Epidermal melanocyte (primary cell): Measurements from ENCODE around the gene TEX2.
"Not testable (repeated sequence)": the region's sequence is repeated elsewhere in the genome, so short reads cannot be mapped to it uniquely, and the experiment has no call there.

ENCODE experiments used
- DNase-seq: peaks from one replicate; pipeline ENCODE4 v3.0.0; 2011; ENCODE audit warnings: low spot score; ENCODE audit not compliant: insufficient read length

Gene TEX2

DNA sequence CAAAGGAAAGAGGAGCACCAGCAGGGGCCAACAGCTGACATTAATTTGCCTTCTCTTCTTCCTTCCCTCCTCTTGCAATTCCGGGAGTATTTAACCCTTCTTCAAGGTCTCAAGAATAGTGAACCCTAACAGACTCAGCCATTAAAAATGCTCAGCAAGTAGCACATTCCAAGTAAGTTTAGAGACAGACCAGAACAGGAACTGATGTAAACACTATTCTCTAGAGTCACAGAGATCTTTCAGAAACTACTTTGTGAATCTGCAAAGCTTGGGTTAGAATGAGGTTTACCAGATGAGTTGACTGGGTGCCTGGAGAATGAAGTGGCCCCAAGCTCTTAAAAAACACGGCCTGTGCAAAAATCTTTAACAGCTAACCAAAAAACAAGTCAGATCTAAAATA is 50.9 kb downstream of the TEX2 start:
- DNase-seq, result no peak

DNA sequence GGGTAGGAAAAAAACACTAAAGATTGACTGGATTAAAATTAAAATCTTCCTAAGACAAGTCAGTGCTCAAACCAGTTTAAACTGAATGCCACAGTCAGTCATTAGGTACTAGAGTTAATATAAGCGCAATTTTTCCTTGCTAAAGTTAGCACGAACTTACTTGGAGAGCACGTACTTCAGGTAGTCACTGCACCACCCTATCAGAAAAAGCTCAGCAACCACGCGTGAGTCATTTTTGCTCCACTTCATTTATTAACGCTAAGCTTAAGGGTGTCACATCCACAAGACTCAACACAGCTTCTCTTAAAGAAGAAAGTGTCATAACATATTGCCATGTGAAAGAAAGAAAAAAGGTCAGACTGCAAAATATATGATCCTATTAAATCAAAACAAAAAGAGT is 53.1 kb downstream of the TEX2 start:
- DNase-seq, result no peak

DNA sequence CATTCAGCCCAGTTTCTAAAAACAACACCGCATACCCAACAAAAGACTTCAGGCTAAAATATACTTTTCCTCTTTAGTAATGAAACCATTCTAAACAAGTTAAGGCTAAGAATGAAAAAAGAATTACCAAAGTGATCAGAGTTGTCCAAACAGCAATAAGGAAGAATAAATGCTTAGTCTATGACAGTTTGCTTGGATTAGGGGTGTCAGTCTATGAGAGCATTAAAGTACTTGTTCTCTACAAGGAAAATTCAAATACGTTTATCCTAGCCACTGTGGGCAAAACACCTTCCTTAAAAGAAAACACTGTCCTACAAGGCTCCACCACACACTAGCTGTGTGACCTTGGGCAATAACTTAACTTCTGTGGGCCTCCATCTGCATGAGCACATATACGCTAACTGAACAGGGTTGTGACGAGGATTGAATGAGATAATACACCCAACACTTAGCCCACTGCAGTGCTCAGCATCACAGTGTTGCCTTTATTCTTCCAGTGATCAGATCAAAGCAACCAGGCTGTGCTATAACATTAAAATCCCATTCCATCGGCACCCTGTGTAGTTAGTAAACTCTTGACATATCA is 53.6 kb downstream of the TEX2 start:
- no peak for DNase-seq

DNA sequence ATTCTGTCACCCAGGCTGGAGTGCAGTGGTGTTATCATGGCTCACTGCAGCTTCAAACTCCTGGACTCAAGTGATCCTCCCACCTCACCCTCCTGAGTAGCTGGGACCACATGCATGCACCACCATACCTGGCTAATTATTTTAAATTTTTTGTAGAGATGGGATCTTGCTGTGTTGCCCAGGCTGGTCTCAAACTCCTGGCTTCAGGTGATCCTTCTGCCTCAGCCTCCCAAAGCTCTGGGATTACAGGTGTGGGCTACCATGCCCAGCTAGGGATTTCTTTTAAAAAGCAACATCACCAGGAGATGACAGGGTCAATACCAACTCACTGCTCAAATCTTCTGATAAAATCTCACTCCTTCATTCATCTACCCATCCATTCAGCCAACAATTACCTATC is 54.4 kb downstream of the TEX2 start:
- not testable (repeated sequence) for DNase-seq

DNA sequence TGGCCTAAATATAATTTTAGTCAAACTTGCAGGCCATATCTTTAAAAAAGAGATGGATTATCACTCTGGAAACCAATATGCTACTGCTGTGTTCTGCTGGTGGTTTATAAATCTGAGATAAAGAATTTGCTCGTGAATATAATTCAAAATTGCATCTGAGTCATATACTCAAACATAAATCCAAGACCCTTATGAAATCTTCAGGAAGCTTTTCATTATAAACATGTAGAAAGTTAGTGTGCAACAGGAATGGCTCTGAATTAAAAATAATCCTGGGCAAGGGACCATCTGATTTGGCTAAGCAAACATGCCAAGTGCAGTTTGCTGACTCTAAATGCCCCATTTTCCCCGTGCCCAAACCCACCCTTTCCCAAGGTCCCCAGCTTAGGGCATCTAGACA is 57.3 kb downstream of the TEX2 start:
- no peak for DNase-seq

DNA sequence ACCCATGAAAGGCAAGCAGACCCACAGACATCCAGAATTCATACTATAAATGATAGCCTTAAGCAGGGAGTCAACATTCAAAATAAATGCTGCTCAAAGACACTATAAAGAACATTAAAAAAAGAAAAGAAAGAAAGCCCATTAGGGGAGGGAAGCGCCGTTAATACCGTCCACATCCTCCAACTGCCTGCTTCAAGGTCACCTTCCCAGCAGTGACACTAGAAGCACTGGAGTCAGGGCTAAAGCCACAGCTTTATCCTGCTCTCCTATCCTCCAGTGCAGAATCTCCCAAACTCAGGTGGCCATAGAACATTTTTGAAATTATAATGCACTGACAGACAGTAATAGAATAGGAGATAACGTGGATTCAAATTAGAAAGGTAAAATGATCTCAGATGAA is 59.4 kb downstream of the TEX2 start:
- DNase-seq, result no peak

DNA sequence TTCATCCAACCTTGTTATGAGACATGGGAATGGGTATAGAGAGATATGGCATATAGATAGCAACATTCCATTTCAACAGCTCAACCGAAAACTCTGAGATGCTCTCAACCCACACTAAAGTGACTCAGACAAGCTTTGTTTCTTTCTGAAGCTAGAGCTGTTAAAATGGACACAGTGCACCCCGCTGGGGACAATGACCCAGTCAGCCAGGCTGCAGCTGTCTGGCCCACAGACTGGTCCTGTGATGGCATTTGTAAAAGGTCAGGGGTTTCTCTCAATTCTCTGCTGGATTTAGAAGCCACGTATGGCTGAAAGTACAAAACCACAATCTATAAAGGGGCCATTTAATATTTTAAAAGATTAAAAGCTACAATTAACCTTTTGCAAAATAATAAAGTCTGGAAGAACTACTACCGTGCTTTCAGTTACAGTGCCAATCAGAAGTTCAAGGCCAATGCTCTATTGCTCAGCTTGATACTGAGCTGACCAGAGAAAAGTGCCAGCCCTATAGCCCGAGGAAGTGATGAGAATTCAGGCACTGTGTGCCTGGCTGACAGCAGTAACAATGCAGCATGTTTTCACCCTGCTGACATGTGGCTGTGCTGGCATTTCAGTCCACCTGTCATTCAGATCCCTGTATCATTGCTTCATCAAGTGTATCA is 60.2 kb downstream of the TEX2 start:
- no peak for DNase-seq

DNA sequence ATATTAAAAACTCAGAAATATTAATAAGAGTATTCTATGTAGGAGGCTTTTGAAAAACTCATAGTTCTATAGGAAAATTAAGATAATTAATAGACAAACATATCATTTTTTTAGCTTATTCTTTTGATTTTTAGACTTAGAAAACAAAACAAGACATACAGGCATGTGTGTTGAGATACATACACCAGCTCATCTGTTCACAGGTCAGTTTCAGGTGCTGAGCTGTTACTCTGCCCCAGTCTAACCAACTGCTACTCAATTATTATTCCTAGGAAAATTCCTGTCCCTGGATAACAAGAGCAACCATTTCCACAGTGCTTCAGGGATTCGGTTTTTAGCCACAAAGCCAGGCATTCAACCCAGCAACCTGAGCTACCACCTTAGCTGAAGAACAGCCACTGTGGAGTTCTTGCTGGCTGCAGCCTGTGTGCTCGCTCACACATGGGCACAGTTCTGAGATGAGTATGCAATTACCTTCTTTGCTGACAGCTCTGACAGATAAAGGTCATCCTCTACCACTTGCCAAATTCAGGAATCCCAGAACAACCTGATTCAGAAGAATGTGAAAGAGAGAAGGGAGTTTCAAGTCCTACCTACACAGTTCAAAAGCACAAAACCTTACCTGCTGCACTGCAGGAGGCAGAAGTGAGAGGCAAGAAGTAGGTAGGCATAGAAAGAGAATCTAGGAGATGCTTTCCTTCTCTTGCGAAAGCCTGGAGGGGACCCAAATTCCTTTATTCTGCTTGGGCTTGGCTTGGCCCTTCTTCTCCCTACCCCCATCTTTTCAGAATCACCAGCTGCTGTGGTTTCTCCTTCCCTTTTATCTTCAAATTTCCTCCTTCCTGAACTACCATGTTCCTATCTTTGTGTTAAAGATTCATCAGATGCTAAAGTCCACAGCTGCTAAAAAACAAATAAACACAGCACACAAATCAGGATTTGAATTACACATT is 62.7 kb downstream of the TEX2 start:
- no peak for DNase-seq

DNA sequence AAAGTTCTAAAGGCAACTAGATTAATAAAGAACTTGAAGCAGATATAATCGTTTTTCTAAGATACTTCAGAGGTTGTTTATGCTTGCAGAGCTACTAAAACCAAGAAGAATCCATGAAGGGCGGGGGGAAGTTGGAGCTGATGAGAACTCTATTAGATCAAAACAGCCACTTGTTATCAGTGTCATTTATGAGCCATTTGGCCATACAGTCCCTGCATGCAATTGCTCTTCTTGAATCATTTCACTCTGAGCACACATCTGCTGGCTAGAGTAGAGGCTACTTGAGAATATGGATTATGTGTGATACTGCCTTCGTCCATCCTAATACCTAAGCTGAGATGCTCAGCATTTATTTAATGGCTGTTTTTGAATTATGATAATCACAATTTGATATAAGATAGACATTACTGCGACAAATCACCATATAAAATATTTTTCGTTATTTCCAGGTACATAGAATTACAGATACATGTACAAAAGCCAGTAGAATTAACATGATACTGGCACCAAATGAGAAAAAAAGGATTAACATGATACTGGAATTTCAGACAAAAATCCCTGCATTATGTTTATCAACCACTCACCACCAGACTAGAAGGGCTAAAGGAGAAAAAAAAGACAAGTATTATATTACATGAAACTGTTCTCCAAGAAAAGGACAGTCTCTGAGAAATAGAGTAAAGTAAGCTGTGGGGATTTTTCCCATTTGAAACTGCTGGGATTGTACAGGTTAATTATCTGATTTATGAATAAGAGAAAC is 64.5 kb downstream of the TEX2 start:
- DNase-seq, result no peak

DNA sequence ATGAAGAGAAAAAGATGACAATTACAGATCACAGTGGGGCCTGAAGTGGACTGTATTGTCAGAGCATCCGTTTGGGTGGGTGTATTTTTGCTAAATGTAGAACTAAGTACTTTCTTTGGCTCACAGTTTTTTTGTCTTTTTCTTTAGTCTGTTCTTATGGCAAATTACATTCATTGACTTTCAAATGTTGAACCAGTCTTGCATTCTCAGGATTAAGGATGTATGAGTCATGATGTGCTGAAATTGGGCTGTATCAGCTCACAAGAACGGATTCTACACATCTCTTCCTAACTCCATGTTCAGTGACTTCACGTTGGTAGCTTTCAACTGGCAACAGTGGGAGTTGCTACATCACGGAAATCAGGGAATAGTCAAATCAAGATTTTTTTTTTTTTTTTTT is 66.5 kb downstream of the TEX2 start:
- no peak for DNase-seq

DNA sequence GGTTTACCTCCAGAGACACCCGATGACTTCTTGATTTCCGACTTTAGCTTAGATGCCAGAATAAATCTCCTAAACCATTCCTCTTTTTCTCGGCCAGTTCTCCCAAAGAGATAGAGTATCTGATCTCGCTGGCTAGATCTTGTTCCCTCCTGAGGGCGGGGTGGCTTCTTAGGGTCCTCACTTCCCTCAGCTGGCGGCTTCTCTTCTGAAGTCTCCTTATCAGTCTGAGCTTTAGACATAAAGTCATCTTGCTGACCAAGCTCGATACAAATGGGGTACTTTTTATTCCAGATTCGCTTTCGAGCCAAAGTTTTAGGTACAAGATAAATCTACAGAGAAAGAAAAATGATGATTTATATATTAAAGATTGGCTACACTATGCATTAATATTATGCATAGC is 69.5 kb downstream of the TEX2 start:
- no peak for DNase-seq

DNA sequence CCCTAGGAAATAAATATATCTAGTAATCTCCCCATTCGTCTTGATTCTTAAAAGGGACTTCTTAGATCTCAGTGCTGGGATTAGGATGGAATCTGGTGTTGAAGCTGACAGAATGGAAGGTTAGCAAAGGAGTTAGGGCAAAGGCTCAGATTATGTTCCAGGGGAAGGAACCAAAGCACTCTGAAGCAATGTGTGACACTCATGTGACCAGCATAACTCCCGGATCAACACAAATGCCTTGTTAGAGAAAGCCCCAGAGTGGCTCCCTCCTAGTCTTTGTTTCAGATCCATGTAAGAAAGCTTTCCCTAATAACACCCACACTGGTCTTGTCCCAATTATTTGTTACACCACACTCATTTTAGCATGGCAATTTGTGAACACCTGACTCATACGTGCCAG is 70.5 kb downstream of the TEX2 start:
- no peak for DNase-seq

DNA sequence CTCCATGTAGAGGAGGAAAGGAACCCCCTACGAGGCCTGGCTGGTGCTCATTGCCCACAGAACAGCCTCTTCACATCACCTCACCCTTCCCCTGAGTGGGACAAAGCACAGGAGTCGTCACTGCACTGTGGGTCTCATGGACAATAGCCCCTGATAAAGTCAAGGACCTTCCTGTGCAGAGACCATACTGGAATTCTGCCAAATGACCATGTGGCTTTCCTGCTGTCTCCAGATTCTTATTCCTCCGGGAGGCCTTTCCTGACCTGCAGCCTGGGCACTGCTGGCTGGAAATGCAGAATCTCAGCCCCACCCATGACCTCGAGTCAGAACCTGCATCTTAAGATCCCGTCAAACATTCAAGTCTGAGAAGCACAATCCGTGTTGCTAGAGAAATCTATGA is 72.6 kb downstream of the TEX2 start:
- no peak for DNase-seq

DNA sequence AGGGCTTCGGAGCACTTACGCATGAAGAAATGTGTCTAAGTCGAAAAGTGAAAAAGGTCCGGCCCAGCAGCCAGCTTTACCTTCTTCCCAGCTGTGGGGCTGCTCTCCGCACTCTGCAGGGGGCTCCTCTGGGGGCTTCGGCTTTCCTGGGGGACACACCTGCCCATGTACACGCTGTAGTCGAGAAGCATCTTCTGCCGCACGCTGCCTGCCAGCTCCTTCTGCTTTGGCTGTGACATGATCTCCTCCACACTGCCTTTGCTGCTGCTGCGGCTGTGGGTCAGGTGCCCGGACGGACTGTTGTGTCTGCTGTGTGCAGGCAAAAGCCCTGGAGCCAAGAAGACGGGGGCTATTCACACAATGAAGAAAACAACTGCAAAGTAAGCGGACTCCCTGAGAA is 75.0 kb downstream of the TEX2 start:
- DNase-seq, result no peak

DNA sequence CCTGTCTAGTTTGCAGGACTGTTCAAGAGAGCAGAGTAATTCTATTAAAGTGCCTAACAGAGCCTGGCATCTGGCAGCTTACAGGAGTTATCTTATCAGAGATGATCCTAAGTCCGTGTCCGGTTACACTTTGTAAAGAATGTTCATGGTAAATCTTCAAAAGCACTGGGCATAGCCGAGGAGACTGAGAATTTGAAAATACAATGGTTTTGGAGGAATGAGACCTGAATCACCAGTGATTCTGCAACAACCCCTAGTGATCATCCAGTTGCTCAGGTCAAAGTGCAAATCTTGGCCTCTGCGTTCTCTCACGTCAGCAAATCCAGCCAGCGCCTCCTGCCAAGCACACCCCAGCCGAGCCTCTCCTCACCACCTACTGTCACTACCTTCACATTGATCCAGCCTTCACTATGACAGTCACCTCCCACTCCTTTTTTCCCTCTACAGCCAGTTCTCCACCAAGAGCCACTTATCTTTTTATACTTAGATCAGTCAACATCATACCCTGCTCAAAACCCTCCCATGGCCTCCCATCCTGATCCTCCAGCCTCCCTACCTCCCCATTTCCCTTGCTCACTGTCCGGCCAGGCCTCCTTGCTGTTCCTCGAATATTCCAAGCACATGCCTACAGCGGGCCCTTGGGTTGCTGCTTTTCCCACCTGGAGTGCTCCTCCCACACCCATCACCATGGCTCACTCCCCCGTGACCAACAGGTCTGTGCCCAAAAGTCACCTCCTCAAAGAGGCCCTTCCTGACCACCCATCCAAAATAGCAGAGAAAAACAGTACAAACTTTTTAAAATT is 75.8 kb downstream of the TEX2 start:
- DNase-seq, result no peak

DNA sequence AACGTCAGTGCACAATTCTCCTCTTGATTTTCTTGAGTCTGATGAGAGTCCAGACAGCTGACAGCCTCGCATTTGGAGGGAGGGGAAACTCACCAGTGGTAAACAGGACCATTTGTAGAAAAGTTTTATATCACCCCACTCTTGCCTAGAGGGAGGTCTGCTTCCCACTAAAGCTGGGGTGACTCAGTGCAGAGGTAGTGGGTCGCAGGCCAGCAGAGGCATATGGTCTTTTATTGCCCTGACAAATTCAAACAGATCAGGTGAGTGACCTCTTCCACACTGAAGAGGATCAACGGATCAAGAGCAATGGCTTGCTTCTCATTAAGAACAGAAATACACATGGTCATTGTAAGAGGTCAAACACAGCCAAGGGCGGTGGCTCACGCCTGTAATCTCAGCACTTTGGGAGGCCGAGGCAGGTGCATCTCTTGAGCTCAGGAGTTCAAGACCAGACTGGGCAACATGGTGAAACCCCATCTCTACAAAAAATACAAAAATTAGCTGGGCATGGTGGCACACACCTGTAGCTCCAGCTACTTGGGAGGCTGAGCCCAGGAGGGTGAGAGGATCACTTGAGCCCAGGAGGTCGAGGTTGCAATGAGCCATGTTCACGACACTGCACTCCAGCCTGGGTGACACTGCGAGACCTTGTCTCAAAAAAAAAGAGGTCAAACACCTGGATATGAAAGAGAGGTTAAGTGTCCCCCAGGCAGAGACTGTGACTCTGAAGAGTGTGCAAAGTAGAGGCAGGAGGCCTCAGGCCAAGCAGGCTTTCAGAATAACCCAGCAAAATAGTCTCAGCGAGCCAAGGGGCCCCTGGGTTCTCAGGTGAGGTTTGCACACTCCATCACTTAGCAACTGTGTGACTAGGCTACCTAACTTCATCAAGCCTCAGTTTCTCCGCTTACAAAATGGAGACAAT is 76.6 kb downstream of the TEX2 start:
- DNase-seq, result no peak

DNA sequence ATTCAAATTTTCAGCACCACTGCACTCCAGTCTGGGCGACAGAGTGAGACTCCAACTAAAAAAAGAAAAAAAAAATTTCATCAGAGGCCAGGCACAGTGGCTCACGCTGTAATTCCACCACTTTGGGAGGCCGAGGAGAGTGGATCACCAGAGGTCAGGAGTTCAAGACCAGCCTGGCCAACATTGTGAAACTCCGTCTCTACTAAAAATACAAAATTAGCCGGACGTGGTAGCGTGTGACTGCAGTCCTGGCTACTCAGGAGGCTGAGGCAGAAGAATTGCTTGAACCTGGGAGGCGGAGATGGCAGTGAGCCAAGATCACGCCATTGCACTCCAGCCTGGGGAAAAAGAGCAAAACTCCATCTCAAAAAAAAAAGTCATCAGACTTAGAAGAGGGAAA is 77.5 kb downstream of the TEX2 start:
- not testable (repeated sequence) for DNase-seq

DNA sequence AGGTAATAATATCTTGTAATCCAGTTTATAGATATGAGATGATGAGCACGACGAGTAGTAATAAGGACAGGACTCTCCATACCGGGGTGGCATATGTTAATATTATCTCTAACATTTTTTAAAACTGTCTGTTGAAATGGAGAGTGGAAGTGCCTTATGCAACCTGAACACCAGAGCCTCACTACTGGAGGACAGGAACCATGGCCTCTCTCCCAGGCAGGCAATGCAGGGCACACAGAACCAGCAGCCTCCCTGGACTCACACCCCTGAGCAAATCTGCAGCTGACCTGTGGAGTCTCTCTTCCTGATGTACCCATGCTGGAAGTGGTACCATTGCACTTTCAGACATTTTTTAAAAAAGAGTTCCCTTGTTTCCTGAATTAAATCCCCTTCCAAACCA is 78.0 kb downstream of the TEX2 start:
- DNase-seq, result no peak

DNA sequence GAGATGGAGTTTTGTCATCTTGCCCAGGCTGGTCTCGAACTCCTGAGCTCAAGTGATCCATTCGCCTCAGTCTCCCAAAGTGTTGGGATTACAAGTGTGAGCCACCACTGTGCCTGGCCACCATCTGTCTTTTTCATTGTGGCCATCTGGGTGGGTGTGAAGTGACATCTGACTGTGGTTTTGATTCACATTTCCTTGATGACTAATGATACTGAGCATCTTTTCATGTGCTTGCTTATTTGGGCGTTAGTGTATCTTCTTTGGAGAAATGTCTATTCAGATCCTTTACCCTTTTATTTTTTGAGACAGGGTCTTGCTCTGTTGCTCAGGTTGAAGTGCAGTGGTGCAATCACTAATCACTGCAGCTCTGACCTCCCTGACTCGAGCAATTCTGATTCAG is 79.2 kb downstream of the TEX2 start:
- DNase-seq, result no peak
